Measurements from ENCODE around the gene CAMK1D. TPM values are rescaled to one million over a fixed set of nuclear protein-coding genes. Genes with fewer than 3 reads are reported as not detected.

CAMK1D gene
- total RNA-seq, 1 experiment from 2014 or later = 6.3 TPM

GRCh38 chr10:12327074-12327473, 22.3 kb upstream of the CAMK1D start:
- H3K9me3 ChIP-seq (ENCODE audit: control insufficient read depth, low read depth, low read length) = no peaks in the 10 kb centered on the region
- no peak overlapping the region for H2AFZ ChIP-seq (ENCODE audit: low read length)
- no peak overlapping the region for H3K23ac ChIP-seq (ENCODE audit: insufficient read length, low read depth, low read length)
- no peak overlapping the region for H2BK20ac ChIP-seq (ENCODE audit: low read depth, low read length, poor library complexity, severe bottlenecking)
- no CpG with 5 or more reads among the region's 3 CpGs for WGBS (ENCODE audit: extremely low coverage, insufficient read length, low lambda C conversion rate)
- no peak overlapping the region for H3K4me2 ChIP-seq (ENCODE audit: insufficient read depth, insufficient read length, low read length)
- H3K18ac ChIP-seq (ENCODE audit: insufficient read length, low read depth, low read length) = no peak overlapping the region
- no peak overlapping the region for H3T11ph ChIP-seq (ENCODE audit: low read length)
- no peak overlapping the region for H2AK5ac ChIP-seq (ENCODE audit: insufficient read length, low read length)
- H3K56ac ChIP-seq (ENCODE audit: insufficient read length, low read depth, low read length) = no peak overlapping the region
- Mint-ChIP-seq H3K9me3 (no peaks in the 10 kb centered on the region; a peak in 1 of 5 replicates), H3K4me3 (no peak overlapping the region), H3K27ac (no peak overlapping the region), H3K36me3 (ENCODE audit: insufficient read depth in 1 of 3, low read depth in 3 of 3) (no peaks in the 10 kb centered on the region), H3K27me3 (ENCODE audit: low read depth) (no peaks in the 10 kb centered on the region), H3K4me1 (peaks cover 5 to 6% of the 10 kb centered on the region in 2 experiments; a peak in 1 of 4 replicates)
- no peak overlapping the region for H2BK12ac ChIP-seq (ENCODE audit: insufficient read length, low read depth, low read length)
- H3K14ac ChIP-seq (ENCODE audit: insufficient read depth, low read length) = no peak overlapping the region
- H3K23me2 ChIP-seq (ENCODE audit: insufficient read length, low read depth, low read length, poor library complexity, severe bottlenecking) = no peaks in the 10 kb centered on the region
- H3K27me3 ChIP-seq (ENCODE audit: insufficient read depth, low read length) = no peaks in the 10 kb centered on the region
- no peak overlapping the region for H2BK120ac ChIP-seq (ENCODE audit: low read depth, low read length, poor library complexity, severe bottlenecking)
- H2BK15ac ChIP-seq (ENCODE audit: low read depth, low read length) = no peak overlapping the region
- H4K8ac ChIP-seq (replicated peaks; ENCODE audit: insufficient read length, low read depth, low read length) = no peak overlapping the region
- no peak overlapping the region for H4K5ac ChIP-seq (ENCODE audit: insufficient read length, low read depth, low read length)
- H2BK5ac ChIP-seq (ENCODE audit: insufficient read length, low read length) = no peak overlapping the region
- H3K4ac ChIP-seq (ENCODE audit: low read depth, low read length) = no peak overlapping the region
- TF ChIP-seq CTCF (conservative IDR thresholded peaks at IDR 0.05) = no peak
- H3K27ac ChIP-seq (ENCODE audit: insufficient read length, low read depth, low read length) = no peak overlapping the region
- H4K20me1 ChIP-seq (ENCODE audit: control insufficient read depth, insufficient read depth, insufficient read length) = no peaks in the 10 kb centered on the region
- DNase-seq = no peak
- H3K4me1 ChIP-seq (ENCODE audit: insufficient read depth, low read length) = no peaks in the 10 kb centered on the region
- H3K9ac ChIP-seq (ENCODE audit: extremely low read depth, insufficient read length, low read length) = no peak overlapping the region
- H3K79me2 ChIP-seq (ENCODE audit: insufficient read depth, low read length) = no peaks in the 10 kb centered on the region
- no peak overlapping the region for H4K91ac ChIP-seq (ENCODE audit: insufficient read length, low read depth, low read length)
- H3K79me1 ChIP-seq (ENCODE audit: insufficient read depth, low read depth, low read length, poor library complexity, severe bottlenecking) = no peaks in the 10 kb centered on the region

Data from H9 (cell line).